ENCODE results near the gene KIRREL3.

Gene KIRREL3

GRCh38 chr11:126863294-126863997 is 137.1 kb downstream of the KIRREL3 start:
- no peak for DNase-seq

- peak; percentile 32 for DNase-seq
These were observed 137.8 kb downstream of the KIRREL3 start for GRCh38 chr11:126862664-126863243.

- no peak for DNase-seq
These were observed 138.6 kb downstream of the KIRREL3 start for GRCh38 chr11:126861796-126862459.

- peak; percentile 98 for DNase-seq
These were observed 142.4 kb downstream of the KIRREL3 start for GRCh38 chr11:126857860-126858808.

GRCh38 chr11:126855536-126855935 is 145.0 kb downstream of the KIRREL3 start:
- no peak for DNase-seq

- no peak for DNase-seq
These were observed 146.8 kb downstream of the KIRREL3 start for GRCh38 chr11:126853732-126854131.

GRCh38 chr11:126844789-126845188 is 155.8 kb downstream of the KIRREL3 start:
- DNase-seq: no peak

GRCh38 chr11:126843096-126843495 is 157.5 kb downstream of the KIRREL3 start:
- DNase-seq: no peak

GRCh38 chr11:126841999-126842398 is 158.6 kb downstream of the KIRREL3 start:
- no peak for DNase-seq

GRCh38 chr11:126840975-126841374 is 159.6 kb downstream of the KIRREL3 start:
- DNase-seq: no peak

GRCh38 chr11:126840201-126840886 is 160.2 kb downstream of the KIRREL3 start:
- DNase-seq: no peak

- DNase-seq: no peak
These were observed 161.1 kb downstream of the KIRREL3 start for GRCh38 chr11:126839496-126839895.

GRCh38 chr11:126838779-126839178 is 161.8 kb downstream of the KIRREL3 start:
- DNase-seq: no peak

GRCh38 chr11:126837581-126837980 is 163.0 kb downstream of the KIRREL3 start:
- no peak for DNase-seq

GRCh38 chr11:126834573-126834972 is 166.0 kb downstream of the KIRREL3 start:
- no peak for DNase-seq

GRCh38 chr11:126834149-126834548 is 166.4 kb downstream of the KIRREL3 start:
- DNase-seq: no peak

- DNase-seq: no peak
These were observed 167.5 kb downstream of the KIRREL3 start for GRCh38 chr11:126833065-126833464.

- no peak for DNase-seq
These were observed 168.2 kb downstream of the KIRREL3 start for GRCh38 chr11:126832387-126832786.

GRCh38 chr11:126830216-126830806 is 170.3 kb downstream of the KIRREL3 start:
- DNase-seq: peak; percentile 92

GRCh38 chr11:126829716-126830115 is 170.9 kb downstream of the KIRREL3 start:
- no peak for DNase-seq

- no peak for DNase-seq
These were observed 176.4 kb downstream of the KIRREL3 start for GRCh38 chr11:126824035-126824607.

- DNase-seq: no peak
These were observed 177.3 kb downstream of the KIRREL3 start for GRCh38 chr11:126823274-126823673.

Measured in NCI-H1092 (cell line).